ENCODE results near the gene DHH. TPM values are rescaled to one million over a fixed set of nuclear protein-coding genes. Genes with fewer than 3 reads are reported as not detected.

DHH gene
- total RNA-seq, 1 experiment from 2014 or later, result 0.13 TPM

GRCh38 chr12:49126852-49127763 lies 32.5 kb upstream of the DHH start:
- no peak for TF ChIP-seq CTCF (conservative IDR thresholded peaks at IDR 0.05)
- no peak for TF ChIP-seq EZH2 (IDR thresholded peaks at IDR 0.05; ENCODE audit: low read depth)

DNA sequence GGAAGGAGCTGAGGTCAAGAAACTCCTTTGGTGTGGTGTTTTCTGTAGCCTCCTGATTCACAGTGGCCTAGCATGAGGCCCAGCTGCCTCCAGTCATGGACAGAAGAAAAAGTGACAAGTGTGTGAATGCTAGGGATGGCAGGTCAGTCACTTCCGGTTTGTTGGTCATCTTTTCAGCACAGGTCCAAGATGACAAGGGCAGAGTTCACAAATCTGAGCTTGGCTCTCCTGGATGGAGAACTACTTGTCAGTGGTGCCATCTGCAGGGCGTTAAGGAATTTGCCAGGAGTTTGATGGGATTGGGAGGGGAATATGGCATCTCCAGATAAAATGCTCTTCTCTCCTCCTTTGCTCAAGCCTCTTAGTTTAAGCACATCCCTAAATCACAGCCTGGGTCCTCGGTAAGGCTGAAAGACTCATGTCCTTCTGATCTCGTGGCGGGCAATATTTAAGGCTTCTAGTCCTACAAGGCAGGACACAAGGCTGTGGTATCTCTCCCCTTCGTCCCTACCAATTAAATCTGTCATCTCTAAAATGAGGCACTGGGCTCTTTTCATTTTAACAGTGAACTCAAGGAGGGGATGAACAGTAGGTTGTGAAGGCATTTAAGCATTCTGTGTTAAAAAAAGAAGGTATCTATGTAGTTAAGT lies 26.6 kb upstream of the DHH start:
- no peak overlapping the region for H3K27ac ChIP-seq
- no peak overlapping the region for H2AFZ ChIP-seq
- H3K4me2 ChIP-seq, result no peak overlapping the region
- no peak overlapping the region for H3K4me3 ChIP-seq
- TF ChIP-seq CTCF (conservative IDR thresholded peaks at IDR 0.05) (peak; percentile 73), EZH2 (IDR thresholded peaks at IDR 0.05; ENCODE audit: low read depth) (no peak)
- BruUV-seq (replicated peaks), result no TSS peak
- ChIA-PET CTCF (interaction anchor here (0.7 to 1.7 kb wide), 10 partner anchors 9 to 255 kb away, joined by 3 to 25 read pairs (median 5); partner anchors contain the start of gene RND1), POLR2A (ENCODE audit: unreplicated experiment) (interaction anchor here (0.5 to 0.7 kb wide), 3 partner anchors 29 to 55 kb away, joined by 3 to 23 read pairs (median 8); no protein-coding TSS in a partner anchor)
- H3K27me3 ChIP-seq (ENCODE audit: insufficient read depth, low read depth), result no peaks in the 10 kb centered on the region
- intact Hi-C loops (cut with micrococcal nuclease; ENCODE audit: unreplicated experiment), result loop anchor here (1.0 to 5.0 kb wide), 3 partner anchors 33 to 124 kb away; partner anchors contain the start of gene DDN
- H3K4me1 ChIP-seq (replicated peaks; ENCODE audit: insufficient read depth), result no peaks in the 10 kb centered on the region
- H4K20me1 ChIP-seq (ENCODE audit: insufficient read depth), result no peaks in the 10 kb centered on the region
- H3K36me3 ChIP-seq (ENCODE audit: low read depth), result no peaks in the 10 kb centered on the region
- DNase-seq, result peak in 1 of 2 experiments; percentile 75
- no peaks in the 10 kb centered on the region for H3K9me3 ChIP-seq (ENCODE audit: insufficient read depth, low read depth)
- H3K79me2 ChIP-seq (ENCODE audit: low read depth), result no peaks in the 10 kb centered on the region
- H3K9me2 ChIP-seq (ENCODE audit: insufficient read depth), result no peaks in the 10 kb centered on the region
- peaks cover 20% of the 10 kb centered on the region; the same call in 1 of the 2 replicates for H3F3A ChIP-seq (ENCODE audit: insufficient read depth, low read depth)

More at GRCh38 chr12:49126852-49127763, 32.5 kb upstream of the DHH start:
- Histone ChIP-seq H3K4me1 (replicated peaks; ENCODE audit: insufficient read depth) (peaks cover 15% of the 10 kb centered on the region), H2AFZ (no peak overlapping the region), H4K20me1 (ENCODE audit: insufficient read depth) (no peaks in the 10 kb centered on the region), H3F3A (ENCODE audit: insufficient read depth, low read depth) (peaks cover 66% of the 10 kb centered on the region), H3K36me3 (ENCODE audit: low read depth) (peaks cover 11% of the 10 kb centered on the region; the same call in 1 of the 2 replicates), H3K4me2 (no peak overlapping the region), H3K79me2 (ENCODE audit: low read depth) (peaks cover 29% of the 10 kb centered on the region), H3K27ac (no peak overlapping the region), H3K4me3 (no peak overlapping the region), H3K27me3 (ENCODE audit: insufficient read depth, low read depth) (no peaks in the 10 kb centered on the region), H3K9me2 (ENCODE audit: insufficient read depth) (no peaks in the 10 kb centered on the region), H3K9me3 (ENCODE audit: insufficient read depth, low read depth) (no peaks in the 10 kb centered on the region)
- ChIA-PET POLR2A (ENCODE audit: unreplicated experiment) (no interaction called here), CTCF (interaction anchor here (0.6 to 1.0 kb wide), 3 partner anchors 31 to 984 kb away, joined by 3 to 6 read pairs (median 5); no protein-coding TSS in a partner anchor)
- BruUV-seq (replicated peaks), result no TSS peak
- no peak for DNase-seq
- intact Hi-C loops (cut with micrococcal nuclease; ENCODE audit: unreplicated experiment), result no loop called here

- Histone ChIP-seq H3K4me3 (peak overlapping the region; percentile 92), H3F3A (ENCODE audit: insufficient read depth, low read depth) (peaks cover 13% of the 10 kb centered on the region; the same call in 1 of the 2 replicates), H3K9me2 (ENCODE audit: insufficient read depth) (no peaks in the 10 kb centered on the region), H3K36me3 (ENCODE audit: low read depth) (no peaks in the 10 kb centered on the region), H4K20me1 (ENCODE audit: insufficient read depth) (no peaks in the 10 kb centered on the region), H3K9me3 (ENCODE audit: insufficient read depth, low read depth) (no peaks in the 10 kb centered on the region), H3K4me1 (replicated peaks; ENCODE audit: insufficient read depth) (peaks cover 27% of the 10 kb centered on the region), H2AFZ (peak overlapping the region; percentile 89), H3K27ac (peak overlapping the region; percentile 20), H3K4me2 (peak overlapping the region; percentile 99), H3K79me2 (ENCODE audit: low read depth) (peaks cover 37% of the 10 kb centered on the region), H3K27me3 (ENCODE audit: insufficient read depth, low read depth) (no peaks in the 10 kb centered on the region)
- BruUV-seq (replicated peaks), result no TSS peak
- intact Hi-C loops (cut with micrococcal nuclease; ENCODE audit: unreplicated experiment), result no loop called here
- POLR2A ChIA-PET (ENCODE audit: unreplicated experiment), result interaction anchor here (0.6 kb wide), 3 partner anchors 153 to 322 kb away, joined by 4 to 5 read pairs (median 4); partner anchors contain the start of gene ADCY6
- CTCF ChIA-PET, result interaction anchor here (0.6 to 2.7 kb wide), 3 partner anchors 10 to 112 kb away, joined by 3 to 22 read pairs (median 4); no protein-coding TSS in a partner anchor
- no peak for DNase-seq
- no peak for TF ChIP-seq EZH2 (IDR thresholded peaks at IDR 0.05; ENCODE audit: low read depth)
Observed at GRCh38 chr12:49111206-49111605, 16.6 kb upstream of the DHH start.

All from PC-9 (cell line).